Neutrophil (primary cell): ENCODE measurements around the gene NTN1.

Experiments
- H3K27ac ChIP-seq: fragments of 200-600 bp; sonication (generic); 2 replicates; pipeline ENCODE4 v1.5.1; 2016; ENCODE audit warnings: mild to moderate bottlenecking, moderate library complexity
- H3K27me3 ChIP-seq: fragments of 200-600 bp; sonication (generic); 2 replicates; pipeline ENCODE4 v1.6.0; 2016; ENCODE audit warnings: mild to moderate bottlenecking
- H3K36me3 ChIP-seq: fragments of 200-600 bp; sonication (generic); 2 replicates; pipeline ENCODE4 v1.5.1; 2017
- H3K4me1 ChIP-seq, 2 experiments: fragments of 200-600 bp in 1 of 2; sonication (generic) in 1 of 2; 1 replicate in 1 of 2; 2 replicates in 1 of 2; pipeline versions ENCODE4 v1.5.1 to v1.6.1; 2013 to 2016; ENCODE audit warnings: low read depth in 1 of 2, low read length in 1 of 2, mild to moderate bottlenecking in 1 of 2, moderate library complexity in 1 of 2; ENCODE audit not compliant: control insufficient read depth in 1 of 2, insufficient read depth in 1 of 2
- H3K4me3 ChIP-seq, 2 experiments: fragments of 200-600 bp in 1 of 2; sonication (generic) in 1 of 2; 1 replicate in 1 of 2; 2 replicates in 1 of 2; pipeline ENCODE4 v1.5.1; 2013 to 2016; ENCODE audit warnings: low read depth in 1 of 2, low read length in 1 of 2, mild to moderate bottlenecking in 1 of 2, moderate library complexity in 1 of 2
- H3K9me3 ChIP-seq: fragments of 200-600 bp; sonication (generic); 2 replicates; pipeline ENCODE4 v1.5.1; 2016
- TF ChIP-seq, protein P1 (sequence below): fragments of 200-600 bp; sonication (generic); IDR thresholded peaks from 2 replicates; pipeline ENCODE4 v1.5.1; 2016; ENCODE audit warnings: antibody characterized with exemption

The NTN1 gene

GRCh38 chr17:9223531-9223930 lies 202.2 kb downstream of the NTN1 start:
- no peaks in the 10 kb centered on the region for H3K4me1 ChIP-seq
- no peak overlapping the region for H3K4me3 ChIP-seq
- no peaks in the 10 kb centered on the region for H3K36me3 ChIP-seq
- TF ChIP-seq, protein P1, sequence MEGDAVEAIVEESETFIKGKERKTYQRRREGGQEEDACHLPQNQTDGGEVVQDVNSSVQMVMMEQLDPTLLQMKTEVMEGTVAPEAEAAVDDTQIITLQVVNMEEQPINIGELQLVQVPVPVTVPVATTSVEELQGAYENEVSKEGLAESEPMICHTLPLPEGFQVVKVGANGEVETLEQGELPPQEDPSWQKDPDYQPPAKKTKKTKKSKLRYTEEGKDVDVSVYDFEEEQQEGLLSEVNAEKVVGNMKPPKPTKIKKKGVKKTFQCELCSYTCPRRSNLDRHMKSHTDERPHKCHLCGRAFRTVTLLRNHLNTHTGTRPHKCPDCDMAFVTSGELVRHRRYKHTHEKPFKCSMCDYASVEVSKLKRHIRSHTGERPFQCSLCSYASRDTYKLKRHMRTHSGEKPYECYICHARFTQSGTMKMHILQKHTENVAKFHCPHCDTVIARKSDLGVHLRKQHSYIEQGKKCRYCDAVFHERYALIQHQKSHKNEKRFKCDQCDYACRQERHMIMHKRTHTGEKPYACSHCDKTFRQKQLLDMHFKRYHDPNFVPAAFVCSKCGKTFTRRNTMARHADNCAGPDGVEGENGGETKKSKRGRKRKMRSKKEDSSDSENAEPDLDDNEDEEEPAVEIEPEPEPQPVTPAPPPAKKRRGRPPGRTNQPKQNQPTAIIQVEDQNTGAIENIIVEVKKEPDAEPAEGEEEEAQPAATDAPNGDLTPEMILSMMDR: no peak
- no peaks in the 10 kb centered on the region for H3K9me3 ChIP-seq
- no peak overlapping the region for H3K27ac ChIP-seq
- H3K27me3 ChIP-seq: no peaks in the 10 kb centered on the region

GRCh38 chr17:9224485-9224884 lies 203.2 kb downstream of the NTN1 start:
- Histone ChIP-seq H3K9me3 (no peaks in the 10 kb centered on the region), H3K27ac (no peak overlapping the region), H3K36me3 (no peaks in the 10 kb centered on the region), H3K4me3 (no peak overlapping the region), H3K4me1 (no peaks in the 10 kb centered on the region), H3K27me3 (no peaks in the 10 kb centered on the region)
- TF ChIP-seq, protein P1: no peak

GRCh38 chr17:9225305-9226101 lies 204.2 kb downstream of the NTN1 start:
- Histone ChIP-seq H3K27me3 (peaks cover 1% of the 10 kb centered on the region), H3K9me3 (no peaks in the 10 kb centered on the region), H3K4me3 (no peak overlapping the region), H3K36me3 (no peaks in the 10 kb centered on the region), H3K4me1 (no peaks in the 10 kb centered on the region), H3K27ac (no peak overlapping the region)
- TF ChIP-seq, protein P1: no peak

DNA sequence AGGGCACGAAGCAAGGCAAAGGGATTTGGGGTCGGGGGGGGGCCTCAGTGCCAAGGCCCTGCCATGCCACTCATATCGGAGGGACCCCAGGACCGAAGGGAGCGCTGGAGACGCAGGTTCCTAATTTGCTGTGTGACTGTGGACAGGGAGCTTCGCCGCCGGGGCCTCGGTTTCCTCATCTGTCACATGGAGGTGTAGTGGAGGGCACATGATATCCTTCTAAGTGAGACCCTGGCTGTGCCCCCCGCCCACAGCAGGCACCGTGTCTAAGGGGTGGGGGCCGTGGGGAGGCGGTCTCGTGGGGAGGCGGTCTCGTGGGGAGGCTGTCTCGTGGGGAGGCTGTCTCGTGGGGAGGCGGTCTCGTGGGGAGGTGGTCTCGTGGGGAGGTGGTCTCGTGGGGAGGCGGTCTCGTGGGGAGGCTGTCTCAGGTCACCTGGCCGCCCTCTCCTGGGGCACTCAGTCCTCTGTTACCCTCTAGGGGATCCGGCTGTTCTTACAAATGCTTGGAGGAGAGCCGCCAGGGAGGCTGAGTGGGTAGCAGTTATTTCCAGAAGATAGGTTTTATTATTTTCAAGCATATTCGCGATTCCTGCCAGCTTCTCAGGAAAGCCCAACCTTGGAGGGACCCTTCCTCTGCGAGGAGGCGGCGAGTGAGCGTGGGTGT lies 205.0 kb downstream of the NTN1 start:
- no peaks in the 10 kb centered on the region for H3K36me3 ChIP-seq
- TF ChIP-seq, protein P1: no peak
- no peak overlapping the region for H3K4me3 ChIP-seq

DNA sequence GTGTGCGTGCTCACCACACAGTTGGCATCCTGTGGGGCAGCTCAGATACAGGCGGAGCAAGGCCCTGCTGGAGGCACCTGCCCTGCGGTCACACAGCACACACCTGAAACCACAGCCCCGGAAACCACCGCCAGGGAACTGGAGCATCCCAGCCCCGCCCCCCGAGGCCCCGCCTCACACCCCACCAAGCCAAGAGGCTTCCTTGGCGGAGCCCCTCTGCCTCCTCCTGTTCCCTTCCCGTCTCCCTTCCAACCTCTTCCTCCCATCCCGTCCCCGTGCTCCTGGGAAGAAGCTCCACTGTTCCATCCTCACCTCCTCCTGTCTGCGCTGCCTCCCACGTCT lies 205.5 kb downstream of the NTN1 start:
- TF ChIP-seq, protein P1: no peak
- Histone ChIP-seq H3K27me3 (peaks cover 12% of the 10 kb centered on the region), H3K4me1 (no peaks in the 10 kb centered on the region), H3K9me3 (no peaks in the 10 kb centered on the region), H3K4me3 (no peak overlapping the region), H3K36me3 (no peaks in the 10 kb centered on the region), H3K27ac (no peak overlapping the region)

More for the DNA sequence above, 205.0 kb downstream of the NTN1 start:
- H3K27me3 ChIP-seq: peaks cover 7% of the 10 kb centered on the region
- no peaks in the 10 kb centered on the region for H3K9me3 ChIP-seq
- no peaks in the 10 kb centered on the region for H3K4me1 ChIP-seq
- no peak overlapping the region for H3K27ac ChIP-seq
